NCI-H526 (cell line): ENCODE measurements around the gene EIF4EBP3.
A peak's percentile ranks its signal among the peaks of the same experiment; 100 is the strongest.
"Not testable (repeated sequence)": the region's sequence is repeated elsewhere in the genome, so short reads cannot be mapped to it uniquely, and the experiment has no call there.

Source experiments
- DNase-seq, 2 experiments: peaks; one replicate each; lab custom pipeline; 2025; lab: John Stamatoyannopoulos, UW

EIF4EBP3 gene

GRCh38 chr5:140576776-140577201 is 29.3 kb downstream of the EIF4EBP3 start:
- no peak for DNase-seq

GRCh38 chr5:140579188-140579747 is 31.8 kb downstream of the EIF4EBP3 start:
- not testable (repeated sequence) for DNase-seq

- DNase-seq: no peak
Measured at GRCh38 chr5:140587495-140587894, 40.0 kb downstream of the EIF4EBP3 start.

- DNase-seq: no peak
Measured at GRCh38 chr5:140588311-140589070, 41.0 kb downstream of the EIF4EBP3 start.

GRCh38 chr5:140590861-140591260 is 43.4 kb downstream of the EIF4EBP3 start:
- no peak for DNase-seq

- DNase-seq: no peak
Measured at GRCh38 chr5:140591747-140592372, 44.4 kb downstream of the EIF4EBP3 start.

- peak in 1 of 2 experiments; percentile 37 for DNase-seq
Measured at GRCh38 chr5:140593070-140593469, 45.6 kb downstream of the EIF4EBP3 start.

GRCh38 chr5:140594169-140594568 is 46.7 kb downstream of the EIF4EBP3 start:
- DNase-seq: no peak

GRCh38 chr5:140595538-140596300 is 48.3 kb downstream of the EIF4EBP3 start:
- DNase-seq: no peak

- DNase-seq: no peak
Measured at GRCh38 chr5:140596321-140596741, 48.9 kb downstream of the EIF4EBP3 start.

- no peak for DNase-seq
Measured at GRCh38 chr5:140598836-140599235, 51.4 kb downstream of the EIF4EBP3 start.
